NCI-H187 treated with DMSO at 0.1 percent for 48 hours (cell line): ENCODE results near the gene MAN1C1.

Source experiments
- DNase-seq: peaks from one replicate; lab custom pipeline; 2025; lab: John Stamatoyannopoulos, UW

The MAN1C1 gene

GRCh38 chr1:25782608-25783201 lies 166.1 kb downstream of the MAN1C1 start:
- DNase-seq, result no peak

GRCh38 chr1:25784575-25785051 lies 168.0 kb downstream of the MAN1C1 start:
- no peak for DNase-seq

GRCh38 chr1:25785333-25786067 lies 168.9 kb downstream of the MAN1C1 start:
- DNase-seq, result no peak

DNA sequence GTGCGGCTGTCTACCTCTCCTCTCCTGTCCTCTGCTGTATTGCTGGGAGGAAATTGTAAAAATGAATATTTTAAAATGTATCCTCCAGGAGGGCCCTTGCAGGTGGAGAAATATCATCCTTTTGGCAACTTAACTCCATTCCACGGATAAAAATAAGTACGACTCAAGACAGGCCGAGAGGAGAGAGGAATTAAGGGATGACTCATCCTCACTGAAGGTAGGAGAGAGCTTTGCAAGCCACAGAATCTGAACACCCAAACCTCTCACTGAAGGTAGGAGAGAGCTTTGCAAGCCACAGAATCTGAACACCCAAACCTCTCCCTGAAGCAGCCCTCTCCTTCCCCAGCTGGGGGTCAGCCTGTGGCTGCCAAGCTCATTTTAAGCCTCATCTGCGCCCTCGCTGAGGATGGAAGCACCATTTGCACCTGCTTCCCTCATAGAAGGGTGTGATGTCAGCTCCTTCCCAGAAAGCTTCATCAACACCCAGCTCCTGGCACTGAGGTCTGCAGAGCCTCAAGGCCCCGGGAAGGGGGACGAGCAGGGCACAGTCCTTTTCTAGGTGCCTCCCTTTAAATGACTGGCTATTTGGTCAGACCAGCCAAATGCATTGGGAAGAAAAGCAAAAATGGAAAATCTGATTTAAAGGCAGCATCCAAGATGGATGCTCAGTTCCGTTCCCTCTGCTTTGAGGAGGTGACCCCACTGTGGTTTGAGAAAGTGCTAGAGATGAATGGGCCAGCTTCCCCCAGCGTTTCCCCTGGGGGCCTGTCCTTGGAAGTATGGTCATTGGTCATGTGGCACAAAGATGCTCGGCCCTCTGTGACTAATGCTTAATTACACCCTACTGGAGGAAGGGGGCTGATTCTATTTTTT lies 170.5 kb downstream of the MAN1C1 start:
- DNase-seq, result no peak

DNA sequence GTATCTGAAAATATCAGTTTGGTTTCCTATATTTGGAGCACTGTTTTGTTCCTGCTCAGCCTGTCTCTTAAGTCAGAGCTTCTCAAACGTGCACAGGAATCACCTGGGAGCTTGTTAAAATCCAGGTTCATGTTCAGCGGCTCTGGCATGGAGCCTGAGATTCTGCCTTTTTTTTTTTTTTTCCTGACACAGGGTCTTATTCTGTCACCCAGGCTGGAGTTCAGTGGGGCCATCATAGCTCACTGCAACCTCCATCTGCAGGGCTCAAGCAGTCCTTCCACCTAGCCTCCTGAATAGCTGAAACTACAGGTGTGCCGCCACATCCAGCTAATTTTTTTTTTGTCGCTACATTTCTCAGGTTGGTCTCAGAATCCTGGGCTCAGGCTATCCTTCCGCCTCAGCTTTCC lies 171.2 kb downstream of the MAN1C1 start:
- DNase-seq, result no peak

DNA sequence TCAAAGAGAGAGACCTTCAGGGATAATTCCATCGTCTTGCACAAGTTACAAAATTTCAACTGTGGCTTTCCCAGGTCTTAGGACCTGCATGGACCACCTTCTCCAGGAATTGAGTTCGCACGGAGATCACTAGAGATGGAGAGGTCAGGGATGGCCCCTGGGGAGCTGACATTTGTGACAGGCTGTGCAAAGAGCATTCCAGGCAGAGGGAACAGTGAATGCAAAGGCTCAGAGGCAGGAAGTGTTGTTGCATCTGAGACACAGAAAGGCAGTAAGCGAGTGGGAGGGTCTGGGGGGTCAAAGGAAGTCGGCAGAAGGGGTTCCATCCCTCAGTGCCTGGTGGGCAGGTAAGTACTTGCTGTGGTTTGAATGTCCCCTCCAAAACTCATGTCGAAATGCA lies 173.9 kb downstream of the MAN1C1 start:
- no peak for DNase-seq

DNA sequence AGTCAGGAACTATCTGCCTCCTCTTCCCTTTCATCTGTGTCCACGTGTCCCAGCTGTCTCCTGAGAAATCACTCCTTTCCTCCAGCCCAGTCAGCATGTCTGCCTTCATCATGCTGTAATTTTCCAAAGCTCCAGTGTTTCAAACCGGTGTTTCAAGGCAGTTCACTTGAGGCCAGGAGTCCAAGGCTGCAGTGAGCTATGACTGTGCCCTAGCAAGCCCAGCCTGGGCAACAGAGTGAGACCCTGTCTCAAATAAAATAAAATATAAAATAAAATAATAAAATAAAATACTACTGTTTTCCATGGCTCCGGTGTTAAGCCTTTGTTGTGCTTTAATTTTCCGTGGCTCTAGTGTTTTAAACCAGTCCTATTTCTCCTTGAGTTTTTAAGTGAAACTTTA lies 175.5 kb downstream of the MAN1C1 start:
- DNase-seq, result no peak

GRCh38 chr1:25793585-25794170 lies 177.1 kb downstream of the MAN1C1 start:
- DNase-seq, result no peak

DNA sequence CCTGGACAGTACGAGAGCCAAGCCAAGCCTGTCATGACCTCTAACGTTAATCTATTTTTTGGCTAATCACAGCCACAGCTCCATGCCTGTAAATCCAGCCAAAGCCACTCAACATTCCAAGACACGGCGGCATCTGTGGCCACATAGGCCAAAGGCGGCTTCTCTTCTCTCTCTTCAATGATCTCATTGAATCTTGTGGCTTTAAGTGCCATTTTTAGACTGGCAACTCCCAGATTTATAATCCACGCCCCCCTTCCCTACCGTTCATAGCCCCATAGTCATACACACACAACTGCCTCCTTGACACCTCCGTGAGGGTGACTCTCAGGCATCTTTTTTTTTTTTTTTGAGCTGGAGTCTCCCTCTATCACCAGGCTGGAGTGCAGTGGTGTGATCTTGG lies 177.7 kb downstream of the MAN1C1 start:
- no peak for DNase-seq

DNA sequence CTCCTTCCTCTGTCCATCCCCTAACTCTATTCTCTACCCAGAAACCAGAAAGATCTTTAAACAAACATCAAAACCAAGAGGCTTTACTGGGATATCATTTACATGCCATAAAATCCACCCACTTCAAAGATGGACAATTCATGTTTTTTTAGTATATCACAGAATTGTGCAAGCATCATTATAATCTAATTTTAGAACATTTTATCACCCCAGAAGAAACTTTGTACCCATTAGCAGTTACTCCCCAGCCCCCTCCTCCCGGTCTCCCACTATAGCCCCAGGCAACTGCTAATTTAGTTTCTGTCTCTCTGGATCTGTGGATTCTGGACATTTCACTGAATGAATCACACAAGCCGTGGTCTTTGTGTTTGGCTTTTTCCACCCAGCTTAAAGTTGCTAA lies 178.6 kb downstream of the MAN1C1 start:
- no peak for DNase-seq

DNA sequence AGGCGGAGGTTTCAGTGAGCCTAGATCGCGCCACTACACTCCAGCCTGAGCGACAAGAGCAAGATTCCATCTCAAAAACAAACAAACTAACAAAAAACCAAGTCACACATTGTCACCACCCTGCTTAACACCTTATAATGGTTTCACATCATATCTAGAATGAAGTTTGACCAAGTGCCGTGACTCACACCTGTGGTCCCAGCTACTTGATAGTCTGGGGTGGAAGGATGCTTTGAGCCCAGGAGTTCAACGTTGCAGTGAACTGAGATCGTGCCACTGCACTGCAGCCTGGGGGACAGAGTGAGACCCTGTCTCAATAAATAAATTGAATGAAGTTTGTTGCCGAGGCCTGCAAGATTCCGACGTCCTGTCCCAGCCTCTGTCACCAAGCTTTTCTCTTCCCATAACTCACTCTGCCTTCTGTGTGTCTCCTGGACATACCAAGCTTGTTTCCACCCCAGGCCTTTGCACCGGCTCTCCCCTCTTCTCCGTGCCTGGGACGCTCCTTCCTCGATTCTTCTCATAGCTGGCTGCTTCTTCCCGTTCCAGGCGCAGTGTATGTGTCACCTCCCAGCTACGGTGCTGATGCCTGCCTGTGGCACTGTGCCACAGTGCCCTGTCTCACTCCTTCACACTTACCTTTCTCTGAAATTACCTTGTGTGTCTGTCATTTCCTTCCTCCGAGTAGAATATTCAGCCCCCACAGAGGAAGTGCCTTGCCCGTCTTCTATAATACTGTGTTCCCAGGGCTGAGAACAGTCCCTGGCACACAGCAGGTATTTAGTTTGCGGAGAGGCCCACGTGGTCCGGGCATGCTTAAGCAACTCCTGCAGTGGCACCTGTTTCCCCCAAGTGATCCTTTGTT lies 179.6 kb downstream of the MAN1C1 start:
- DNase-seq, result no peak

GRCh38 chr1:25796811-25797458 lies 180.3 kb downstream of the MAN1C1 start:
- DNase-seq, result peak; percentile 31

DNA sequence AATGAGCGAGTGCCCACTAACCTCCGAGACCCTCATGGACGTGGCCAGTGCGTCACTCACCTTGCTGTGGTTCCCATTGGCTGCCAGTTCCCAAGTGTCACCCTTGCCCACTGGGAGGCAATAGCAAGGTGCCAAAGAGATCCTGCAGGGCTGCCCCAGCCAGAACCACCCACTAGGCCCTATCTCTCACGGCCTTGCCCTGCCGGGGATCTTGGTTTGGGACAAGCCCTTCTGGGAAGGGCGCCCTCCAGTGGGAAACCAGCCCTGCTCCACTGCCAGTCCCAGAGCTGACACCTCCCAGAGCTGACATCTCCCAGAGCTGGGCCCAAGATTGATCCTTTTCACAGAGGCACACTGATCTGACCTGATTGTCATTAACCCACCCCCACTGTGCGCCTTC lies 181.3 kb downstream of the MAN1C1 start:
- no peak for DNase-seq

DNA sequence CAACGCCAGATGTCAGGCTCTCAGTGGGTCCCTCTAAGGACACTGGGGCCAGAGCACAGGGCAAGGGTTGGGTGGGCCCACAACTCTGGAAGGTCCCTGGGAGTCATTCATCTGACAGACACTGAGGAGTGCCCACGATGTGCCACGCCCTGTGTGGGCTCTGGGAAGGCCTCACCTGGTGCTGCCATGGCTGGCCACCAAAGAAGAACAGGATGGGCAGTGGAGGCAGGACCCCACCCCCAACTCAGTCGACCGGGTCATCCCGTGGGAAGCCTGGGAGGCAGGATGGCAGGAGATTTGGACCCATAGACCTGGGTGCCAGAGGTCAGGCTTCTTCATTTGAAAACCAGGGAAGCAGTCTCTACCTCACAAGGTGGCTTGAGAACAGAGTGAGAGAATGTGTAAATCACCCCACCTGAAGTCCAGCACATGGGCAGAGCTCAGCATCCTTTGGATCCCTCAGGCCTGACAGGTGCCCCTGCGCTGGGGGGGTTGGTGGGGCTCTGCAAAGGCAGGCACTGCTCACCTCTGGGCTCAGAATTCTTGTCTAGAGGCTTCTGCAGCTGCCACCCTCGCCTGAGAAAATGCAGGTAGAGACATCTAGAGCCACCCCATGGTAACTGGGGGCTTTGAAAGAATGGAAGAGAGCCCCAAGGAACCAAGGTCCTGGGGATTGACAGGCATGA lies 182.2 kb downstream of the MAN1C1 start:
- no peak for DNase-seq

- no peak for DNase-seq
Observed at GRCh38 chr1:25799352-25799934, 182.9 kb downstream of the MAN1C1 start.

- DNase-seq, result no peak
Observed at GRCh38 chr1:25799935-25800702, 183.5 kb downstream of the MAN1C1 start, which contains the start of gene SELENON. TSS of gene SELENON (plus strand) at chr1:25800193. CDS start at chr1:25800231, 38 bp downstream.

- no peak for DNase-seq
Observed at GRCh38 chr1:25800703-25801377, 184.2 kb downstream of the MAN1C1 start.

GRCh38 chr1:25802915-25803314 lies 186.3 kb downstream of the MAN1C1 start:
- DNase-seq, result no peak
